Measurements from ENCODE around the gene NFIA. TPM values are rescaled to one million over a fixed set of nuclear protein-coding genes. Genes with fewer than 3 reads are reported as not detected.
"Not testable (repeated sequence)": the region's sequence is repeated elsewhere in the genome, so short reads cannot be mapped to it uniquely, and the experiment has no call there.

NFIA gene
- total RNA-seq, 1 donor from 2014 or later: 0.20 TPM

DNA sequence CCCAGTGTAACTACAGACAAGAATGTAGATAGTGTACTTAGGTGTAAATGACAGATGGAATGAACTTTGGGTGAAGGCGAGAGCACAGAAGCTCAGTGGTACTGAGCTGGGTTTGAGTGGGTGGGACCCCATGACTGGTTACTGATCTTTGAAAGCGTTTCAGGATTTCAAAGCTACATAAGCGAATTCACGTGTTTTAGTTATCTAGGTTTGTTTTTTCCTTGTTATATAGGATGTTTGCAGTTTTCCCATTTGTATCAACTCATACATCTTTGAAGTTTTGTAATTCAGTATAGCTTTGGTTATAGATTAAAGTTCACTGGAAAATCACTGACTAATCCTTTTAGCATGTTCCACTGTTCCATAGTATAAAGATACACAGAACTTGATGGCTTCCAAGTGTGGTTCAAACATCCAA lies 182.5 kb downstream of the NFIA start:
- intact Hi-C loops (cut with micrococcal nuclease): no loop called here

DNA sequence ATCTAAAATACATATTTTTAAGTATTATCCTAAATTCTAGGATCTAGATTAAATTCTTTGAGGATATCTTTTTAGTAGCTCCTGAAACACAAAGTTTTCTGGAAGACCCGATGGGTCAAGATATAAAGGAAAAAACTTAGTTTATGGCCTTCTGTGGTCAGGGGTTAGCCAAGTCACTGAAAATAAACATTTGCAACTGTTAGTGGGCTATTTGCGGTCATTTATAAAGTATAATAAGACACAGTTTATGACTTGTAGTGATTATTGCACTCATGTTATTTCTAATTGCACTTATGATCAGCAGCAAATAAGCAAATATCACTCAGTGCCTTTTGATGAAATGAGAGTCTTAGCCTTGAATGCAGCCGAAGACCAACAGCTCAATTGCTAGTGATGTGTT lies 183.3 kb downstream of the NFIA start:
- intact Hi-C loops (cut with micrococcal nuclease): no loop called here

DNA sequence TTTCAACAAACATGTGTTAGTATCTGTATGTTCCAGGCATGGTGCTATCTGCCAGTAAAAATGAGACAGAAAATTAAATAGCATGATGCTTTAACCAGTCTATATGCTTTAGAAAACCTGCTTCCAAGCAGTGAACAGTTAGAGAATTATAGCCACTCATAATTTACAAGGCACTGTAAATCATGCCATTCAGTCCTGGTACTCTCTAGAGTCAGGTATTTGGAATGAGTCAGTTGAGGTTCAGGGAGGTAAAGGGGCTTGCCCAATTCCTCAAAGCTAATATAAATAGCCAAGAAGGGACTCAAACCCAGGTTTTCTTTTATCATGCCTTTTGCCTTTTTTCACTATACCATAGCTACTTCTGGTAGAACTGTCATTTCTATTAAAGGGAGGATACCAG lies 184.4 kb downstream of the NFIA start:
- intact Hi-C loops (cut with micrococcal nuclease): no loop called here

- intact Hi-C loops (cut with micrococcal nuclease): no loop called here
Measured at GRCh38 chr1:61268546-61269240, 186.3 kb downstream of the NFIA start.

DNA sequence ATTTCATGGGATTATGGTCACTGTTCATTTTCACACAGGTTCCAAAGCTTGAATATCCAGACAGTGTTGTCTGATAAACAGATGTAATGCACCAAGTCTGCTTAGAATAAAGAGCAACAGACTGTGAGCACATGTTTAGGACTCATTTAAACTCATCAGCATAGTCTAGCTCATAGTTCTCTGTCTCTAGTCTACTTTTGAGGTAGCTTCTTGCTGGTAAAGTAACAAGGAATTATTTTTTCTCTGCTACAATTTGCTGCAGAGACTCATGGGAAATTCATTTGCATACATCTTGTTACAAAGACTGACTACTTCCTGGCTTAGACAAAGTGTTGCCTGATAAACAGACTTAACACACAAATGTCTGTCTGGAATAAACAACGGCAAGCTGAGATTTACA lies 187.2 kb downstream of the NFIA start:
- intact Hi-C loops (cut with micrococcal nuclease): loop anchor here (2.0 kb wide), 1 partner anchor 49 kb away; no protein-coding TSS in a partner anchor

- intact Hi-C loops (cut with micrococcal nuclease): loop anchor here (2.0 kb wide), 1 partner anchor 49 kb away; no protein-coding TSS in a partner anchor
Measured at GRCh38 chr1:61270107-61270506, 187.7 kb downstream of the NFIA start.

- intact Hi-C loops (cut with micrococcal nuclease): loop anchor here (2.0 kb wide), 1 partner anchor 48 kb away; no protein-coding TSS in a partner anchor
Measured at GRCh38 chr1:61270761-61271411, 188.5 kb downstream of the NFIA start.

DNA sequence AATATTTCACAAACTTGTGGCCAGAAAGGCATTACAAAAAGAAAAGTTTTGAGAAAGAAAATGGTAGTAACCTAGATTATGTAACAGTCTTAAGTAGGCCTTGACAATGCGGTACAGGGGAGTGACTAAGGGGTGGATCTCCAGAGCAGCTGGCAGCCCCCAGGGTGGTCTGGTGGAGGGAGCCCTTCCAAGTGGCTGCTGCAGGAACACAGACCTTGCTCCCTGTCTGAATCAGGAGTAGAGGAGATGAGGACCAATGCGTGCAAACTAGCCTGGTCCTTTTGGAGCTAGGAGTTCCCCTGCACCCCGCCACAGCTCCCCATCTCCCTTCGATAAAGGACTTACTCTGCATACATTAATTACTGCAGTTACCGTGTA lies 189.0 kb downstream of the NFIA start:
- intact Hi-C loops (cut with micrococcal nuclease): loop anchor here (2.0 kb wide), 1 partner anchor 47 kb away; no protein-coding TSS in a partner anchor

DNA sequence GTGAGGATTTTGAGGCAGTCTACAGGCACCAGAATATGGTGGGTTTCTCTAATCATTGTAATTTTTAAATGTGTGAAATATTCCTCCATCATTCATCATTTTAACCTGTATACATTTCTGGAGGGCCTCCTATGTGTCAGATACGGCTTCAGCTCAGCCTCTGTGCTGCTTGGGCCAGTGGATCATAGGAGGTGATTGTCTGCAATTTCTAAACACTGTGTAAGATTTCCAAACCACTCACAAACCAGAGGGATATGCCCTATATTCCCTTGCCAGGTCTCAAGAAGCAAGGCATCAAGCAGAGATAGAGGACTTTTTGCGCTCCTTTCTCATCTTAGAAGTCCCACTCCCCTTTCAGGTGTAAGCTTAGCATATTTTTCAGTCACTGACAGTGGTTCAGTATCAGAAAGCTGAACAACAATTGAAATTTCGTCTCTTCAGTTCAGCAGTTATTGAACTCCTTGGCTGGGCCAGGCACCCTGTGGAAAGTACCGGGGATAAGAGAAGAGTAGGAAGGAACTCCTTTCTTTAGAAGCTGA lies 190.9 kb downstream of the NFIA start:
- intact Hi-C loops (cut with micrococcal nuclease): no loop called here

DNA sequence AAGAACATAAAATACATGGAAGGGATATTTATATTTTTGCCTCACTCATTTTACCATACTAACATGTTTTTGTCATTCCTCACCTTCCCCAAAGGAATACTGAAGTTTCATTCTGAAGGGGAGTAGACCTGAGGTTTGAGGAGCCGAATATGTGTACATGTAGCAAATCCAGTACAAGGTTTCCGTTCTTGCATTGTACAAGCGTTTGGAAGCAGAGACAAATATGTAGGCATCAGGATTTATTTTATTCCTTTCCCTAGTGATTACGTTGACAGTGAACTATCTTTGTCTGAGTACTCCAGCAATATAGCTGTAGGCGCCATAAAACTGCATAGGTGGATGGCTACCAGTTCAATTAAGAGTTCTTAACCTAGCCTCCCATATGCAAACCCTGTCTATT lies 191.5 kb downstream of the NFIA start:
- intact Hi-C loops (cut with micrococcal nuclease): no loop called here

- intact Hi-C loops (cut with micrococcal nuclease): no loop called here
Measured at GRCh38 chr1:61274939-61275338, 192.6 kb downstream of the NFIA start.

DNA sequence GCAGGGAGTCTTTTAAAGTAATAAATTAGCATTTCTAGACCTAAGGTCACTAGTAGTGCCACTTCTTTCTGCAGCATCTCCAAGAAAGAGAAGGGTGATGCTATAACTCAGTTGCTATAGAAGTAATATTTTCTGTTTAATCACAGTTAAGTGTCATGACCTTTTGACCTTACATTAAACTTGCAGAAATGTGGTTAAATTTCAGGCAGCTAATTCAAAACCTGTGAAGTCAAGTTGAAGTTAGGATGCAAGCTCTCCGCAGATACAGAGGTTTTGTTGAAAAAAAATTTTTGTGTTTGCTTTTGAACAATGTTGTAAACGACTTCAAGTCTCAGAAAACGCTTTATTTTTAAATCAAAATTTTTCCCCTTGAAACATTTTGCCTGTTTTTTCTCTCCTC lies 193.9 kb downstream of the NFIA start:
- intact Hi-C loops (cut with micrococcal nuclease): no loop called here

- intact Hi-C loops (cut with micrococcal nuclease): no loop called here
Measured at GRCh38 chr1:61277121-61277690, 194.8 kb downstream of the NFIA start.

DNA sequence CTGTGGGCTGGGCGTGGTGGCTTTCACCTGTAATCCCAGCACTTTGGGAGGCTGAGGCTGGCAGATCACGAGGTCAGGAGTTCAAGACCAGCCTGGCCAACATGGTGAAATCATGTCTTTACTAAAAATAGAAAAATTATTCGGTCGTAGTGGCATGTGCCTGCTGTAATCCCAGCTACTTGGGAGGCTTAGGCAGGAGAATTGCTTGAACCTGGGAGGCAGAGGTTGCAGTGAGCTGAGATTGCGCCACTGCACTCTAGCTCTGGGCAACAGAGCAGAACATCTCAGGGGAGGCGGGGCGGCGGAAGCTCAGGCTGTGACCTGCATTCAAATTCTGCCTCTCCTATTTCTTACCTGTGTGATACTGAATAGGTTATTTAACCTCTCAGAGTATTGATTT lies 196.1 kb downstream of the NFIA start:
- intact Hi-C loops (cut with micrococcal nuclease): not testable (repeated sequence)

- intact Hi-C loops (cut with micrococcal nuclease): no loop called here
Measured at GRCh38 chr1:61278966-61279365, 196.6 kb downstream of the NFIA start.

DNA sequence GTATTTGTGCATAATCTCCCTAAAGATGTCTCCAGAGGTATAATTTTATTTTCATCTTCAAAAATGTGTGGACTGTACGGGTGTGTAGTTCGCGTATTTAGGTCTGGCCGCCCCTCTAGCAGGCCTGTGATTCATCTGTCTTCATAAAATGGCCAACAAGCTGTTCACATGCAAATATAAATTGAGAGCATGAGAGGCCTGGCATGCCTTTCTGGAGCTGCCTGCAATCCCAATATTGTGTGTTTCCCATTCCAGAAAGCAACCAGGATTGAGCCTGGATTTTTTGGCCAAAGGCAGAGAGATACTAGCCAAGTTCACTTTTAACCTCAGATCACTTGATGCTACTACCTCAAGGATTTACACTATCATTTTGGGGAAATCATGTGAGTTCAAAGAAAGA lies 197.2 kb downstream of the NFIA start:
- intact Hi-C loops (cut with micrococcal nuclease): no loop called here

- intact Hi-C loops (cut with micrococcal nuclease): no loop called here
Measured at GRCh38 chr1:61280452-61280851, 198.1 kb downstream of the NFIA start.

DNA sequence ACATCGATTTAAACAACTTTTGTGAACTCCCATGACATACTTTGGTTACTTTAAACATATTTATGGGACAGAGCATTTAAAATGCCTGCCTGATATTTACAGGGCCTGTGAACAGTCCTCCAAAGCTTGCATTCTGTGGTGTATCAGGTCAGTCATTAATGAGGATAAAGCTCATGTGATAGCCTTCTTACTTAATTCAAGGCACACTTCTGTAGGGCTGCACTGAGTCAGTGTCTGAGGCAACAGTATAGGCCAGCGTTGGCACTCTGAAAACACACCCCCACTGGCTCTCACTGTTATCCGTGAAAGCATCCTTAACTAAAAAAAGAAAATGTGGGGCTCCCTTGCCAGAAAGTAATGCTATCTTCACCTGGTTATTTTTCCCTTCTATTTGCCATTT lies 200.0 kb downstream of the NFIA start:
- intact Hi-C loops (cut with micrococcal nuclease): no loop called here

GRCh38 chr1:61284248-61284854 lies 202.0 kb downstream of the NFIA start:
- intact Hi-C loops (cut with micrococcal nuclease): no loop called here

GRCh38 chr1:61284936-61285335 lies 202.6 kb downstream of the NFIA start:
- intact Hi-C loops (cut with micrococcal nuclease): no loop called here

DNA sequence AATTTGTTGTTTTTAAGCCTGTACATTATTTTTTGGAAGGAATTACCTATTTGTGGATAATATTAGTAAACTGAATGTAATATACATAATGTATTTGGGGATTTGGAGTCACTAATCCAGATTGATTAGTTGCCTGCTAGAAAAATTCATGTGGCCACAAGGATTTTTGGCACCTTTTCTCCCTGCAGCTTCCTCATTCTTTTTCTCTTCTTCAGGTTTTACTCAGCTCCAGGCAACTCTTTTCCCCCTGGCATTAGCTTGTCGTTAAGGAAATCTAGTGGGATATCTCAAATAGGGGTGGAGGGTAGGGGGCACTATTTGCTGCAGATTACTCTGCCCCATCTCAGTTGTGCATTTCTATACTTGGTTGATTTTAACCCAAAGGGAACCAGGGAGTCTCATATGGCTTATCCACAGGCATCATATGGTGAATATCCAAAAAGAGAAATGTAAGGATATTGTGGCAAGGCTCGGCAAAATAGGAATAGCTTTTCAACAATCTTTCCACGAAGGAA lies 203.1 kb downstream of the NFIA start:
- intact Hi-C loops (cut with micrococcal nuclease): no loop called here

- intact Hi-C loops (cut with micrococcal nuclease): no loop called here
Measured at GRCh38 chr1:61287014-61287413, 204.7 kb downstream of the NFIA start.
